Thyroid gland (tissue), 4 donors: ENCODE results near the gene ASXL1.

ENCODE experiments used
- CTCF ChIP-seq, 6 experiments: fragments of 200-600 bp in 3 of 6; fragments of 450-650 bp in 3 of 6; sonication (generic) in 3 of 6; IDR thresholded peaks; one replicate each; pipeline ENCODE4 v1.5.1; 2016 to 2019; ENCODE audit warnings: antibody characterized with exemption in 6 of 6, mild to moderate bottlenecking in 2 of 6, inconsistent platforms in 1 of 6, moderate library complexity in 1 of 6
- POLR2A ChIP-seq, 2 donors: fragments of 450-650 bp; IDR thresholded peaks; one replicate each; pipeline ENCODE4 v1.6.1; 2017; ENCODE audit warnings: antibody characterized with exemption in 2 of 2, mild to moderate bottlenecking in 2 of 2, moderate library complexity in 1 of 2

GRCh38 chr20:32357869-32358631, at the start of gene ASXL1:
- peak in 1 of 2 donors; percentile 64 for TF ChIP-seq POLR2A (IDR thresholded peaks at IDR 0.05)
- peak in 1 of 6 experiments; percentile 24 for TF ChIP-seq CTCF (IDR thresholded peaks at IDR 0.05)
